ENCODE results near the gene SCYGR5.
"Not testable (repeated sequence)": the region's sequence is repeated elsewhere in the genome, so short reads cannot be mapped to it uniquely, and the experiment has no call there.

The SCYGR5 gene

DNA sequence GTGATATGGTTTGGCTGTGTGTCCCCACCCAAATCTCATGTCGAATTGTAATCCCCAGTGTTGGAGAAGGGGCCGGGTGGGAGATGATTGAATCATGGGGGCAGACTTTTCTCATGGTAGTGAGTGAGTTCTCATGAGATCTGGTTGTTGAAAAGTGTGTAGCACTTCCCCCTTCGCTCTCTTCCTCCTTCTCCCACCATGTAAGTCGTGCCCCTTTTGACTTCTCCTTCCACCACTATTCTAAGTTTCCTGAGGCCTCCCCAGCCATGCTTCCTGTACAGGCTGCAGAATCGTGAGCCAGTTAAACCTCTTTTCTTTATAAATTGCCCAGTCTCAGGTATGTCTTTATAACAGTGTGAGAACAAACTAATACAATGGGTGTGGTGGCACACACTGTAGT is 7.0 kb downstream of the SCYGR5 start:
- not testable (repeated sequence) for DNase-seq (ENCODE audit: low read depth)

DNA sequence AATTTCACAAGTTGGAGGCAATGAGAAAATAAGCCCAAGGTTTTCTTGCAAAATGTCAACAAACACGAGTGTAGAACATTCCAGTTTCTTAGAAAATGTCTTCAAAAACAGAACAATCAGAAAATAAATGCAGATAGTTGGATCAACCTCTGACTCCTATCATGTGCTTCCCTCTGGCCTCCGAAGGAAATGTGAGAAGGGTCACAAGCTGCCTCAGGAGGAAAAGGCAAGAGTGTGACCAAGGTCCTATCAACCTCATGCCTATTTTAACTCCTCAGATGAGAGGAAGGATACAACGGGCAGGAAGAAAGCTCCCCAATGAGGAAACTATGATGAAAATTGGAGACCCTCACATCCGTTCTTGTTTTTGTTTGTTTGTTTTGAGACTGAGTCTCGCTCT is 7.9 kb downstream of the SCYGR5 start:
- DNase-seq (ENCODE audit: low read depth) = no peak

DNA sequence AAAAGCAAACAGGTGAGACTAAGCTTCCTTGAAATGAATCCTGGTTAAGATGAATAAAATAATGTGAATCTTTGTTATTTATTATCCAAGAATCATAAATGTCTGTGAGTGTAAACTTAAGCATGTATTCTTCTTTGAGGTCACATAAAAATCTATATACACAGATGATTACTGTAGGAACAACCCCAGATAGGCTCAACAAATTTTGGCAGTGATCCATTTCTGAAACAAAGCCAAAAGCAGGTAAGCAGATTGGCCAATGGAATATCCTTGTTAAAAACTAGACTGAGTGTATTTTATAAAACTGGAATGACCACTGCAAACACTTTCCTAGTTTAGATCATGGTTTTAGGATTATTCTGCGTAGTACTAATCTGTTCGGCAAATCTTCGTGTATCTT is 11.3 kb downstream of the SCYGR5 start:
- no peak for DNase-seq (ENCODE audit: low read depth)

DNA sequence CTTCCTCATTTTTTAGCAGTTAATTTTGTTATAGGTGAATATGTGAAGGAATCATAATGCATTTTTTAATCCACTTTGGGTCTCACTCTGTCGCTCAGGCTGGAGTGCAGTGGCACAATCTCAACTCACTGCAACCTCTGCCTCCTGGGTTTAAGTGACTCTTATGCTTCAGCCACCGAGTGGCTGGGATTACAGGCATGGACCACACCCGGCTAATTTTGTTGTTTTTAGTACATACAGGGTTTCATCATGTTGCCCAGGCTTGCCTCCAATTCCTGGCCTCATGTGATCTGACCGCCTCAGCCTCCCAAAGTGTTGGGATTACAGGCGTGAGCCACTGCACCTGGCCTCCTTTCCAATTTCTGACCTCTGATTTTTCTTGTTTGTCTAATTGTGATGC is 17.7 kb downstream of the SCYGR5 start:
- DNase-seq (ENCODE audit: low read depth) = no peak

GRCh38 chr2:227687189-227687588 is 20.6 kb downstream of the SCYGR5 start:
- no peak for DNase-seq (ENCODE audit: low read depth)

GRCh38 chr2:227696990-227697679 is 30.5 kb downstream of the SCYGR5 start:
- no peak for DNase-seq (ENCODE audit: low read depth)

DNA sequence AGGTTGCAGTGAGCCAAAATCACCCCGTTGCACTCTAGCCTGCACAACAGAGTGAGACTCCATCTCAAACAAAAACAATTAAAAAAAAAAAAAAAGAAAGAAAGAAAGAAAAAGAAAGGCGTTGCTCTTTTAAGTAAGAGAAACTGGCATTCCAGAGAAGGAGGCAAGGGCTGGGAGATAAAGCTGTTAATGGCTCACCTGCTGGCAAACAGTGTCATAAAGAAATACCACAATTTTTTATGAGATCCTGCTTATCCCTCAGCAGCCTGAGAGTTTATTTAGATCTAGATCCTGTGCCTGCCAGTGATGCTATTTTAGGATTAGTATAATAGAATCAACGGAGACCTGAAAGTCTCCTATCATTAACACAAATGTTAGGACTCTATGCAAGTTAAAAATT is 35.0 kb downstream of the SCYGR5 start:
- DNase-seq (ENCODE audit: low read depth) = no peak

GRCh38 chr2:227703280-227703732 is 36.7 kb downstream of the SCYGR5 start:
- peak; percentile 10 for DNase-seq (ENCODE audit: low read depth)

- DNase-seq (ENCODE audit: low read depth) = peak; percentile 8
These were observed 37.4 kb downstream of the SCYGR5 start for GRCh38 chr2:227703961-227704360.

DNA sequence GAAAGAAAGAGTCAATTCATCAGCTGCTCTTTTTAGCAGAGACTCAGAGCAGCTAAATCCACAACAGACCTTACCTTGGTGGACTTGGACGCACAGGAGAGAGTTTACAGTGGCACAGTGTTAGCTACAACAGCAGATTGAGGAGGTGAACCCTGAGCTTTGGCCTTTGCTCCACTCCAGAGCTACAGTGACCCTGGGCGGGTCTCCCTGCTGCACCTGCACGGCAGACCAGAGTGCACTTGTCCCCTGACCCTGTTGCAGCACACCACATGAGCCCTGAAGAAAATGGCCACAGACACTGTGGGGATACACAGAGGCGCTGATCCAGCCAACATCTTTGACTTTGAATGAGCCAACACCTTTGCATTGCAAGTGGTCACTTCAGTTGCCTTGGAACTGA is 40.3 kb downstream of the SCYGR5 start:
- DNase-seq (ENCODE audit: low read depth) = no peak

DNA sequence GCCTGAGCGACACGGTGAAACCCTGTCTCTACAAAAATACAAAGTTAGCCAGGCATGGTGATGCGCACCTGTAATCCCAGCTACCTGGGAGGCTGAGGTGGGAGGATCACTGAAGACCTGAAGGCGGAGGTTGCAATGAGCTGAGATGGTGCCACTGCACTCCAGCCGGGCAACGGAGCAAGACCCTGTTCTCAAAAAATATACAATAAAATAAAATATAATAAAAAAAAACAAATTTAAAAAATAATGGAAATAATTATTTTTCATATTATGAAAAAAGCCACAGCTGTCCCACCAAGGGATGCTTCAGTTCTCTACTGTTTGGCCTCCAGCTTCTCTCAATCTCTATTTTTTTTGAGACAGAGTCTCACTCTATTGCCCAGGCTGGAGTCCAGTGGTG is 40.8 kb downstream of the SCYGR5 start:
- no peak for DNase-seq (ENCODE audit: low read depth)

DNA sequence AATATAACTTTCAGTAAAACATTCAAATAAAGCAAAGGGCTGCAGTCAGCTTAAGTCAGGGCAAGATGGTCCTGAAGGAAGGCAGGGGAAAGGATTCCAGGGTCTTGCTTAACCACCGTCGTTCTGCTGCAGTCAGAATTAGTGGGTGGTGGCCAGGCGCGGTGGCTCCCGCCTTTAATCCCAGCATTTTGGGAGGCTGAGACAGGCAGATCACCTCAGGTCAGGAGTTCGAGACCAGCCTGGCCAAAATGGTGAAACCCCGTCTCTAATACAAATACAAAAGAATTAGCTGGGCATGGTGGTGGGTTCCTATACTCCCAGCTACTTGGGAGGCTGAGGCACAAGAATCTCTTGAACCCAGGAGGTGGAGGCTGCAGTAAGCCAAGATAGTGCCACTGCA is 44.4 kb downstream of the SCYGR5 start:
- DNase-seq (ENCODE audit: low read depth) = no peak

DNA sequence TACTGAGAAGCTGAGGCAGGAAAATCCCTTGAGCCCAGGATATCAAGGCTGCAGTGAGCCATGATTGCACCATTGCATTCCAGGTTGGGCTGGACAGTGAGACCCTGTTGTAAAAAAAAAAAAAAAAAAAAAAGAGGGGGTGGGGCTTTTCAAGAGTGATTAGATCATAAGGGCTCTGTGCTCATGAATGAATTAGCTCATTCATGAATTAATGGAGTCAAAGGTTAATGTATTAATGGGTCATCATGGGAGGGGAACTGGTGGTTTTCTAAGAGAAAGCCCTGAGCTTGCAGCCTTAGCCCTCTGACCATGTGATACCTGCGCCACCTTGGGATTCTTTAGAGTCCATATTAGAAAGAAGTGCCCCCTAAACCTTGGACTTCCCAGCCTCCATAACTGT is 46.7 kb downstream of the SCYGR5 start:
- no peak for DNase-seq (ENCODE audit: low read depth)

GRCh38 chr2:227716501-227716900 is 49.9 kb downstream of the SCYGR5 start:
- no peak for DNase-seq (ENCODE audit: low read depth)
